GM18505 (cell line): ENCODE data around the gene TNN.

Experiments
- ATAC-seq: cut with Tn5 transposase; IDR thresholded peaks from one replicate; pipeline ENCODE4 v1.9.1; 2021; ENCODE audit not compliant: unreplicated experiment
- POLR2A ChIP-seq: IDR thresholded peaks from 4 replicates; pipeline ENCODE4 v1.6.1; 2011; ENCODE audit warnings: borderline replicate concordance; ENCODE audit not compliant: insufficient read depth, insufficient read length; ENCODE audit errors: extremely low read depth

The TNN gene

DNA sequence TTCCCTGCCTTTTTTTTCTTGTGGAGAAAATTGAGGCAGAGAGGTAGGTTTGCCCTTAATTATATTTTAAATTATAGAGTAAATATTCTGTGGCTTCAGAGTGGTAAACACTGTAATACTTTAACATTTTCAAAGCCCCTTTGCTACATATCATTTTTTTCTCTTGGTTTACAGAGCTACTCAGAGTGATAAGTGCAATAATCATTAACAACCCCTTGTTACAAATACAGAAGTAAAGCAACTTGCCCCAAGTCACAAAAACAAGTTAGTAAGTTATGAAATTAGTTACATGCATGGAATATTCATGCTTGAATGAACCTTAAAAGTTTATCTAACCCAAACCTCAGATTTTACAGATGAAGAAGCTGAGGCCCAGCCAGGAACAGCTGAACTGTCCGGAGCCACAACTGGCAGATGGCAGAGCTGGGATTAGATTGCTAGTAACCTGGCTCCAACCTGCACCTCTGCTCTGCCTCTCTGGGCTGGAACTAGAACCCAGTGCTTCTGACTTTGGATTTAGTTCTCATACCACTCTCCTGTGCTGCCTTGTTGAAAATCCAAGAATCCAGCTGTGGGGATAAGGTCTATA is 48.7 kb downstream of the TNN start:
- ATAC-seq = no peak
- TF ChIP-seq POLR2A = no peak

- no peak for ATAC-seq
Measured at GRCh38 chr1:175116903-175117302, 49.3 kb downstream of the TNN start.

DNA sequence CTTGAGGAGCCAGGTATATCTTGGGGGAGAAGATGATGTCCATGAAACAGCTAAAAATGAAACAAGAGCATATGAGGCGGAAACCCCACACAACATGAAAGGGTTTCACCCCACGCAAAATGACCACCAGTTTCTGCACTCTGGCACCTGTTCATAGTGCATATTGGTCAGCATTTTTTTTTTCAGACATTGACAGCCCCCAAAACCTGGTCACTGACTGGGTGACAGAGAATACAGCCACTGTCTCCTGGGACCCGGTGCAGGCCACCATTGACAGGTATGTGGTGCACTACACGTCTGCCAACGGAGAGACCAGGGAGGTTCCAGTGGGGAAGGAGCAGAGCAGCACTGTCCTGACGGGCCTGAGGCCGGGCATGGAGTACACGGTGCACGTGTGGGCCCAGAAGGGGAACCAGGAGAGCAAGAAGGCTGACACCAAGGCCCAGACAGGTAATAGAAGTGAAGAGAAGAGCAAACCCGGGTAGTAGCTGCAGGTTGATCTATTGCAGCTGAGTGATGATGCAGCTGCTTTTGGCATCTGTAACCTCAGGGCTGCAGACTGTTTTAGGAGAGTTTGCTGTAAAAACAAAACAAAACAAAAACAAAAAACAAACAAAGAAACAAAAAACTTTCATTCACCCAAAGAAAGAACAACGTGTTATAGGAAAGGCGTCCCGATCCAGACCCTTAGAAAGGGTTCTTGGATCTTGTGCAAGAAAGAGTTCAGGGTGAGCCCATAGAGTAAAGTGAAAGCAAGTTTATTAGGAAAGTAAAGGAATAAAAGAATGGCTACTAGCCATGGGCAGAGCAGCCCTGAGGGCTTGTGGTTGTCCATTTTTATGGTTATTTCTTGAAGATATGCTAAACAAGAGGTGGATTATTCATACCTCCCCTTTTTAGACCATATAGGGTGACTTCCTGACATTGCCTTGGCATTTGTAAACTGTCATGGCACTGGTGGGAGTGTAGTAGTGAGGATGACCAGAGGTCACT is 51.0 kb downstream of the TNN start:
- no peak for ATAC-seq
- TF ChIP-seq POLR2A = no peak

More at GRCh38 chr1:175116903-175117302, 49.3 kb downstream of the TNN start:
- TF ChIP-seq POLR2A = no peak

DNA sequence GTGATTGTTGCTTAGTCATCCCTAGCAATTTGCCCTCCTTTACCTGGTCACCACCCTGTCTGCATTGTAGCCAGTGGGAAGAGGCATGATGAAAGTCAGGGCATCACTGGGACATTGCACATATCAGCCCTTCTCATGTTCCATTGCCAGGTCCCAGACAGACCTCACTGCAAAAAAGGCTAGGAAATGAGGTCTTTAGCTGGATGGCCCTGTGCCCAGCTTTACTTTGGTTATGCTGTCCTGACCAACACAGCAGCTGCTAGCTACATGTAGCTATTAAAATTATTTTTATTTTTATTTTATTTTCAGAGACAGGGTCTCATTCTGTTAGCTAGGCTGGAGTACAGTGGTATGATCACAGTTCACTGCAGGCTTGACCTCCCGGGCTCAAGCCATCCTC is 52.9 kb downstream of the TNN start:
- ATAC-seq = no peak
- TF ChIP-seq POLR2A = no peak

DNA sequence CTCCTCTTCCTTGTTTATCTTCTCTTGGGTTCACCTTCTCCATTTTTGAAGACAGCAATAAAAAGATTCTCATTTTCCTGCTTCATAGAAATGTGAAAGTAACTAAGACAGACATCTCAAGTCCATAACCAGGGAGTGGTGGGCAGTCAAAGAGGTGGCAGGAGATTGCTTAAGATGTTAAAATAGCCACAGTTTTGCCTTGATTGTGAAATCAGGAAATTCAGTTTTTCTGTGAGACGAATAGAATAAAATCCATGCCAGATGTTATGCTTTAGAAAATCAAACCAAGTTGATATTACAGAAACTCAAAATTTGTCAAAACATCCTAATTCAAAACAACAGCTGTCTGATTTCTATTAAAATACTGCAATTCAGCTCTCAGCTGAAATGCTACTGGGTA is 57.2 kb downstream of the TNN start:
- no peak for ATAC-seq
- no peak for TF ChIP-seq POLR2A

- TF ChIP-seq POLR2A = no peak
- no peak for ATAC-seq
Measured at GRCh38 chr1:175126347-175126746, 58.7 kb downstream of the TNN start.

- ATAC-seq = no peak
- no peak for TF ChIP-seq POLR2A
Measured at GRCh38 chr1:175127565-175127964, 59.9 kb downstream of the TNN start.

DNA sequence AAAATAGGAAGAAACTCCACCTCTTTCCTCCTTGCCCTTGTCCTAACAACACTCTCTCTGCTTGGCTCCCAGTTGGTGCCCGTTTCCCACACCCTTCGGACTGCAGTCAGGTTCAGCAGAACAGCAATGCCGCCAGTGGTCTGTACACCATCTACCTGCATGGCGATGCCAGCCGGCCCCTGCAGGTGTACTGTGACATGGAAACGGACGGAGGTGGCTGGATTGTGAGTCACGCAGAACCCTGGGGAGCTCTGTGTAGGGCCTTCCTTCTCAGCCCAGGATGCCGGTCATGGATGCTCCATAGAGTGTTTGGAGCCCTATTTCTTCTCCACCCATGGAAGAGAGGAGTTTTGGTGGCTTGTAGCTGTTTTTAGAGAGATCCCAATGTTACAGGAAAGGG is 60.9 kb downstream of the TNN start:
- TF ChIP-seq POLR2A = no peak
- ATAC-seq = no peak

- ATAC-seq = no peak
- TF ChIP-seq POLR2A = no peak
Measured at GRCh38 chr1:175129182-175129581, 61.5 kb downstream of the TNN start.

GRCh38 chr1:175129644-175129996 is 62.0 kb downstream of the TNN start:
- ATAC-seq = no peak
- TF ChIP-seq POLR2A = no peak

DNA sequence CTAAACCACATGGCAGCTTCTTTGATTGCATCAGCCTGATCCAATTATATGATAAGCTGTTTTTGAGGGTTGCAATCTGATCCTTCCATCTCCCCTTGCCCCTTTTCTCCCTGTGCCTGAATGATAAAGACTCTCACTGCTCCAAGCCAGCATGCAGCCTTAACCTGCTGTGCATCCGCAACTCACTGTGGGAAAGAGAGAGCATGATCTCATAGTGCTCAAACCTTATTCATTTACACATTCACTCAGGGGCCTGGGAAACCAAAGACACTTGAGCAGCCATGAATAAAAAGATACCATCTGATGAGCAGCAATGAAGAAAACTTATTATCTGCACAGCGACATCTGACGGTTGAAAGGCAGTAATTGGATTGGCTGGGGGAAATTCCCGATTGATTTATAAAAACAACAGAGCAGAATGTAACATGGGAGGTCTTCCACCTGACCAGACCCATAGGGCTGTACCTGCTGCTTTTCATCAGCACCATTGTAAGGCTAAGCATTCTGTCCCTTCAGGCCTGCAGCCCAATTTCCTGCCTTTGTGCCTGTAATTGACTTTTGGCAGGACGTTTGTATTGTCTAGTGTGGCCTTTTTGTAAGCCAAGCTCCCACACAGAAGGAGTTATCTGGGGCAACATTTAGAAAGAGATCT is 62.5 kb downstream of the TNN start:
- no peak for TF ChIP-seq POLR2A
- ATAC-seq = no peak

GRCh38 chr1:175130649-175131045 is 63.0 kb downstream of the TNN start:
- TF ChIP-seq POLR2A = no peak
- ATAC-seq = no peak

GRCh38 chr1:175131095-175131494 is 63.5 kb downstream of the TNN start:
- no peak for ATAC-seq
- no peak for TF ChIP-seq POLR2A
